Thymus (tissue), 11 donors: ENCODE data around the gene SIGLEC10. TPM values are rescaled to one million over a fixed set of nuclear protein-coding genes. Genes with fewer than 3 reads are reported as not detected.
A peak's percentile ranks its signal among the peaks of the same experiment; 100 is the strongest.
"Not testable (repeated sequence)": the region's sequence is repeated elsewhere in the genome, so short reads cannot be mapped to it uniquely, and the experiment has no call there.

ENCODE experiments used
- DNase-seq, 9 donors: peaks; one replicate each; pipeline ENCODE4 v3.0.0-alpha.2; 2013; ENCODE audit warnings: low spot score in 9 of 9, low read depth in 6 of 9, missing footprints in 1 of 9
- H3K27ac ChIP-seq, 2 donors: one replicate each; pipeline ENCODE4 v1.5.1; 2013; ENCODE audit warnings: control low read depth in 1 of 2, low read depth in 1 of 2, low read length in 1 of 2, mild to moderate bottlenecking in 1 of 2, moderate library complexity in 1 of 2
- H3K27me3 ChIP-seq, 2 donors: one replicate each; pipeline ENCODE4 v1.5.1; 2013; ENCODE audit warnings: low read length in 1 of 2; ENCODE audit not compliant: control insufficient read depth in 2 of 2, insufficient read depth in 1 of 2
- H3K36me3 ChIP-seq, 2 donors: one replicate each; pipeline ENCODE4 v1.5.1; 2013; ENCODE audit warnings: low read length in 1 of 2, mild to moderate bottlenecking in 1 of 2, moderate library complexity in 1 of 2; ENCODE audit not compliant: control insufficient read depth in 2 of 2, insufficient read depth in 2 of 2
- H3K4me1 ChIP-seq, 2 donors: one replicate each; pipeline ENCODE4 v1.5.1; 2013; ENCODE audit warnings: low read length in 2 of 2; ENCODE audit not compliant: control insufficient read depth in 2 of 2, insufficient read depth in 2 of 2
- H3K4me3 ChIP-seq, 2 donors: one replicate each; pipeline ENCODE4 v1.5.1; 2013; ENCODE audit warnings: low read length in 2 of 2, control low read depth in 1 of 2, mild to moderate bottlenecking in 1 of 2
- H3K9me3 ChIP-seq, 2 donors: one replicate each; pipeline ENCODE4 v1.5.1; 2013; ENCODE audit warnings: low read length in 1 of 2, mild to moderate bottlenecking in 1 of 2; ENCODE audit not compliant: control insufficient read depth in 2 of 2, insufficient read depth in 1 of 2
- WGBS: extraction: QIAGEN DNeasy Blood & Tissue Kit; methylation state at CpG from one replicate; pipeline ENCODE4 v1.1.7; 2013; 5-methylcytosine and 5-hydroxymethylcytosine counted together
- polyA plus RNA-seq: library from polyadenylated mRNA; stranded (reverse); fragments of 200-250 nt; gene quantifications from one replicate; pipeline ENCODE4 v1.2.3, GENCODE V29; 2013
- total RNA-seq: library from RNA; stranded (reverse); fragments of 120-200 nt; gene quantifications from one replicate; pipeline ENCODE4 v1.2.4, GENCODE V29; 2013
- donor health status: healthy.

The SIGLEC10 gene
- total and polyA plus RNA-seq, 2 donors = 7.6 to 19.0 TPM

DNA sequence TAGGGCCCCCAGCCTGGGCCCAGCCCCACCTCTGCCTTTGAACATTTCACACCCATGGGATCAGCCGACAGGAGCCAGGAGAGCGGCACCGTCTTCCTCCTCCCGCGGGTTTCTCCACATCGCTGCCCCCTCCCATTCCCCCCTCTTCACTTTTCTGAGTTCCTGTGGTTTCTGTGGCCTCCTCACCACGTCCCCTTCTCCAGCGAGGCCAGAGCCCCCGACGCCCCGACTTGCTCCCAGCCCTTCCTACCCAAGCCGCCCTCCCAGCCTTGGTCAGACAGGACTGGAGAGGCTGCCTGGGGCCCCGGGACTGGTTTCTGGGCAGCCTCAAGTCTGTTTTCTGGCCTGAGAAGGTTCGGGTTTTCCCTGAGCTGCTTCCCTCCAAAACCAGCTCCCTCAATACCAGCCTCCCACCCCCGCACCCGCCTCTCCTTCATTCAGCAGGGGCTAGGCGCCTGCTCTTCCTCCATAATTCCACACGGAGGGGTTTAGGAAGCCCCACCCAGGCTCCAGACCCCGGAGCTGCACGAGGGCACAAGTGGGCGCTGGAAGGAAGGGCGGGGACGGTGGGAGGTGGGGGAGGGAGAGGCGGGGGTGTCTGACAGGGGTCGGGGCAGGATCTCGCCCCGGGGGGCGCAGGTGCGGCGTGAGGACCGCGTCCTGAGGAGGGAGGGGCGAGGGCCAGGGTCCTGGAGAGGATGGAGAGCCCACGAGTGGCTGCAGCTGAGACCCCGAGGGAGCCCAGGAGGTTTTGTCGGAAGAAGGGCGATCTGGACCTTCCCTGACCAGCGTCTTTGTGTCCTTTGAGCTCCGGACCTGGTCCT is 4.0 kb upstream of the SIGLEC10 start:
- Histone ChIP-seq H3K36me3 (no peaks in the 10 kb centered on the region), H3K4me3 (no peak overlapping the region), H3K27me3 (peaks cover 10 to 26% of the 10 kb centered on the region in 2 donors), H3K27ac (no peak overlapping the region), H3K9me3 (no peaks in the 10 kb centered on the region), H3K4me1 (peaks cover 0 to 7% of the 10 kb centered on the region in 2 donors)
- DNase-seq = no peak
- 3% methylated on average over 39 of the region's 39 CpGs for WGBS

DNA sequence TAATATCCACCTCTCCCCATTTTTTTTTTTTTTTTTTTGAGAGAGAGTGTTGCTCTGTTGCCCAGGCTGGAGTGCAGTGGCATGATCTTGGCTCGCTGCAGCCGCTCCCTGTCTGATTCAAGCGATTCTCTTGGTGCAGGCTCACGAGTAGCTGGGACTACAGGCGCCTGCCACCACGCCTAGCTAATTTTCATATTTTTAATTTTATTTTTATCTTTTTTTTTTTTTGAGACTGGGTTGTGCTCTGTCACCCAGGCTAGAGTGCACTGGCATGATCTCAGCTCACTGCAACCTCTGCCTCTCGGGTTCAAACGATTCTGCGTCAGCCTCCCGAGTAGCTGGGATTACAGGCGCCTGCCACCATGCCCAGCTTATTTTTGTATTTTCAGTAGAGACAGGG is 3.1 kb upstream of the SIGLEC10 start:
- H3K27me3 ChIP-seq = peaks cover 10 to 21% of the 10 kb centered on the region in 2 donors
- 97% methylated on average over 11 of the region's 11 CpGs for WGBS

DNA sequence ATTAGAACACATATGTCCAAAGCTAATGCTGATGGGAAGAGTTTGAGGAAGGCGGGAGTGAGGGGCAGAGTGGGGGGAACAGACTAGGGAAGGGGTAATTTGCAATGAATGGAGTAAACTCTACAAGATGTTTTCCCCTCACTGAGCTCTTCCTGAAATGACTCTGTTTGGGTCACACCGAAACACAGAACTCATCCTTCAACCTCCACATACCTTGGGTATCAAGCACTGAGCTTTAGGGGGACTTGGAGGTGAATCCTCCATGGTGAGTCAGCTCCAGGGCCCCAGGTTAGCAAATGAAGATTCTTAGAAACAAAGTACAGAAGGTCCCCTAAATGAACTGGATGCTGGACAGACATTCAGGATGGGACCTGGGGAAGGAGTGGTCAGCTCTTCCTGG is 1.3 kb upstream of the SIGLEC10 start:
- Histone ChIP-seq H3K4me1 (peaks cover 0 to 7% of the 10 kb centered on the region in 2 donors), H3K36me3 (no peaks in the 10 kb centered on the region), H3K27ac (no peak overlapping the region)

More for the DNA sequence above, 3.1 kb upstream of the SIGLEC10 start:
- not testable (repeated sequence) for H3K4me3 ChIP-seq, H3K36me3 ChIP-seq, H3K27ac ChIP-seq, H3K9me3 ChIP-seq, H3K4me1 ChIP-seq, DNase-seq

DNA sequence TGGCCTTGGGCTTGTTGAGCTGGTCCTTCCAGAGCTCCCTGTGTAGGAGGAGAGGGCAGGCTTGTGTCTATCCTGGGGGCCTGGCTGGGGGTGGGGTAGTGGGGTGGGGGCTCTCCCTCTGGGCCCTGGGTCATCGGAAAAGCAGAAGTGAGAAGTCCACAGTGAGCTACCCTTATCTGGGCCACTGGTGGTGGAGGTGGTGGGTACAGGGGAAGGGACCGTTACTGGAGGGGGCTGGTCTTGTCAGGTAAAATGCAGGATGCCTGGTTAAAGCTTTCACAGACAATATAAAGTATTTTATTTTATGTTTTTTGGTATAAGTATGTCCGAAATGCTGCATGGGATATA is 342 bp upstream of the SIGLEC10 start:
- no peaks in the 10 kb centered on the region for H3K9me3 ChIP-seq
- peaks cover 0 to 7% of the 10 kb centered on the region in 2 donors for H3K4me1 ChIP-seq
- 61% methylated on average over 3 of the region's 3 CpGs for WGBS
- DNase-seq = no peak
- peaks cover 10 to 21% of the 10 kb centered on the region in 2 donors for H3K27me3 ChIP-seq
- H3K4me3 ChIP-seq = no peak overlapping the region
- H3K36me3 ChIP-seq = no peaks in the 10 kb centered on the region
- H3K27ac ChIP-seq = no peak overlapping the region

More for the DNA sequence above, 1.3 kb upstream of the SIGLEC10 start:
- H3K9me3 ChIP-seq = no peaks in the 10 kb centered on the region
- H3K27me3 ChIP-seq = peaks cover 10 to 21% of the 10 kb centered on the region in 2 donors
- no peak for DNase-seq
- H3K4me3 ChIP-seq = no peak overlapping the region
- 92% methylated on average over 2 of the region's 2 CpGs for WGBS

DNA sequence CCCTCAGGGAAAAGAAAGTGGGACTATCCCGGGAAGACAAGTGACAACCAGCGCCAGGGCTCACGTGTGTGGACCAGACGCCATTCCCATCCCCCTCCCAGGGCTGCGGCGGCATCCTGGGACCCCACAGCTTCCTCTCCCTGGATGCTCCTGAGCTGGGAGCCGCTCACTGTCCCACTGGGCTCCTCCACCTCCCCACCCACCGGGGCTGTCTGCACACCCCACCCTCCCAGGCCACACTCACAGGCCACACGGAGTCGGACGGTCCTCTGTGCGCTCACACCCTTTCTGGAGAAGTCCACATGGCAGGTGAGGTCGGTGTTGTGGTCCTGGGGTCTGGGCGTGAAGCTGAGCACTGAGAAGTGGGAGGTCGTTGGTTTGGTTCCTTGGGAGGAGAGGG is 1.0 kb downstream of the SIGLEC10 start:
- H3K9me3 ChIP-seq, DNase-seq, H3K27ac ChIP-seq, H3K4me1 ChIP-seq, H3K4me3 ChIP-seq, H3K36me3 ChIP-seq: not testable (repeated sequence)
- peaks cover 6 to 16% of the 10 kb centered on the region in 2 donors for H3K27me3 ChIP-seq
- WGBS = 96% methylated on average over 15 of the region's 15 CpGs

DNA sequence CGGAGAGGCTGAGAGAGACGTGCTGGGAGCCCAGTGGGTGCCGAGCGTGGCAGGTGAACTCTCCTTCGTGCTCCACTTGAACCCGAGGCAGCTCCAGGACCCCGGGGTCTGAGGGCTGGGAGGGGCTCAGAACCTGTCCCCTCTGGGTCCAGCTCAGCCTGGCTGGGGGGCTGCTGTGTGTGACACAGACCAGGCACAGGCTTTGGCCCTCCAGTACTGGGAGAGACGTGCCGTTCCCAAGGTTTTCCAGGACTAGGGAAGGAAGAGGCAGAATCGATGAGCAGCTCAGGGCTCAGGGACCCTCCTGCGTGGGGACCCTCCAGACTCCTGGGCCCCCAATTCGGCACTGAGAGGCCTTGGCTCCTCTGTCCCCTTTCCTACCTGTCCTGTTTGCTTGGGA is 2.3 kb downstream of the SIGLEC10 start:
- WGBS = 94% methylated on average over 12 of the region's 12 CpGs
- Histone ChIP-seq H3K4me1 (peaks cover 0 to 4% of the 10 kb centered on the region in 2 donors), H3K27me3 (peaks cover 2 to 6% of the 10 kb centered on the region in 2 donors), H3K9me3 (no peaks in the 10 kb centered on the region), H3K36me3 (no peaks in the 10 kb centered on the region), H3K27ac (no peak overlapping the region), H3K4me3 (no peak overlapping the region)
- DNase-seq = no peak

DNA sequence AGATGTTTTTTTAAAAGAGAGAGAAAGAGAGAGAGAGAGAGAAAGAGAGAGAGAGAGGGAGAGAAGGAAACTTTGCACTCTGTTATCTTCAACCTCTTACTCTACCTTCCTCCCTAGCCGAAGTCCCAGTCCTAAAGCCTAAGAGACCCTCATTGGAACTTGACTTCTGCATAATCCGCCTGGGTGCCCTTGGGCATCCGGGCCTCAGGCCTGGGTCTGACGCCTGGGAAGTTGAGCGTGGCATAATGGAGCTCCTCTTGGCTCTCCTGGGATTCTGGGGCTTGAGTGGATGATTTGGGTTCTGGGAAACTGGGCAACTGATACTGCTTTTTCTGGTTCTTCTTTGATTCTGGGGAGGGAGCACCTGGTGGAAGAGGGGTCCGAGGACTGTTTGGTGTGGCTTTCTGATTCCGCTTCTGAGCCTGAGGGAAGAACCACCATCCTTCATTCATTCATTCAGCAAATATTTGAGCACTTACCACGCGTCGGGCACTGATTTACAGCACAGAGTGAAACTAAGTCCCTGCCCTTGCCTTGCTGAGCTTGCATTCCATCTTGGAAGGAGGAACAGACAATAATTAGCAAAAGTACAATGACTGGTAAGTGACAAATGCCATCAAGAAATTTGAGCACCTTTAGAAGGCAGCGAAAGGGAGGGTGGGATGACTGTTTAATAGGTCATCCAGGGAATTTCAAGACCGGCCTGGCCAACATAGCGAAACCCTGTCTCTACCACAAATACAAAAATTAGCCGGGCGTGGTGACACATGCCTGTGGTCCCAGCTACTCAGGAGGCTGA is 6.3 kb downstream of the SIGLEC10 start:
- Histone ChIP-seq H3K27me3 (no peaks in the 10 kb centered on the region), H3K36me3 (no peaks in the 10 kb centered on the region), H3K4me1 (peaks cover 0 to 16% of the 10 kb centered on the region in 2 donors), H3K27ac (no peak overlapping the region), H3K4me3 (no peak overlapping the region), H3K9me3 (no peaks in the 10 kb centered on the region)
- 94% methylated on average over 15 of the region's 15 CpGs for WGBS
- DNase-seq = no peak

DNA sequence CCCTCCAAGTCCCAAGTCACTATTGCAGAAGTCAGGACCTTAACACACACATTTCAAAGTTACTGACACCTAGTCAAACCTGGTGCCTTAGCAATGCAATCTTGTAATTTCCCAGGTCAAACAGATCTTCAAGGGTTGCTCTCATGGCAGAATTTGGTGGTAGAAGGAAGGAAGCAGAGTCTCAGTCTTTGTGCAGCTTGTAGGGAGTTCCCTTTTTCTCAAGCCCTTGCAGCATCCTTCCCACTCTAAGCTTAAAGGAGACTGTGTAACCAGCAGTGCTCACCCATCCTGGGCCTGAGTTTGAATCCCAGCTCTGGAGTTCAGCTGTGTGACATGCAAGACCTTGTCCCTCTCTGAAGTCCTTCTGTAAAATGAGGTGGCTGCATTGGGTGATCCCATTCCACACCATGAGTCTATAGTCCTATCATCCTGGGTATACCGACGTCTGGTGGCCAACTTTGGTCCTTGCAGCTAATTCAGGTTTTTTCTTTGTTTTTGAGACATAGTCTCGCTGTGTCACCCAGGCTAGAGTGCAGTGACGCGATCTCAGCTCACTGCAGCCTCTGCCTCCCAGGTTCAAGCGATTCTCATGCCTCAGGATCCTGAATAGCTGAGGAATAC is 9.8 kb downstream of the SIGLEC10 start:
- peaks cover 0 to 16% of the 10 kb centered on the region in 2 donors for H3K4me1 ChIP-seq

DNA sequence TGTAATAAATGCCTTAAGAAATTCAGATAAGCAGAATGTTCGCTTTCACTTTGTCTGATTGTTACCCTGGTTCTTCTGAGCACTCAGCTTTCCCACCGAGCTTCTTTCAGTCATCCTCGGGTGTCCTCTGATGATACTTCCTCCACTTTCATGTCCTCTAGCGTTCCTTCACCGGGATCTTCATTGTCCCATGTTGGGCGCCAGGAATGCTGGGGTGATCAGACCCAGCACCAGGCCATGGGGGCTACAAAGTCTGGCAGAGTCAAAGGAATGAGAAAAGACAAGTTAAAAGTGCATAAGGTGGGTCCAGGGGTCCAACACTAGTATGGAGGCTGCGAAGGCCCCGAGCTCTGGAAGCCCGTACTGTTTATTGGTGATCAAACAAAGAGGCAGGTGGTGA is 15.3 kb downstream of the SIGLEC10 start:
- H3K4me3 ChIP-seq = no peak overlapping the region
- H3K9me3 ChIP-seq = peaks cover 3 to 16% of the 10 kb centered on the region in 2 donors
- peaks cover 0 to 13% of the 10 kb centered on the region in 2 donors for H3K4me1 ChIP-seq
- no peaks in the 10 kb centered on the region for H3K27me3 ChIP-seq
- 94% methylated on average over 9 of the region's 9 CpGs for WGBS
- no peak overlapping the region for H3K27ac ChIP-seq
- no peak for DNase-seq
- no peaks in the 10 kb centered on the region for H3K36me3 ChIP-seq

More for the DNA sequence above, 9.8 kb downstream of the SIGLEC10 start:
- Histone ChIP-seq H3K27me3 (no peaks in the 10 kb centered on the region), H3K4me3 (no peak overlapping the region), H3K36me3 (no peaks in the 10 kb centered on the region), H3K27ac (no peak overlapping the region), H3K9me3 (peaks cover 0 to 9% of the 10 kb centered on the region in 2 donors)
- WGBS = 60% methylated on average over 6 of the region's 6 CpGs
- DNase-seq = peak in 1 of 9 donors; percentile 48
